ENCODE results near the gene PALLD. TPM values are rescaled to one million over a fixed set of nuclear protein-coding genes. Genes with fewer than 3 reads are reported as not detected.
"Not testable (repeated sequence)": the region's sequence is repeated elsewhere in the genome, so short reads cannot be mapped to it uniquely, and the experiment has no call there.

Gene PALLD
- total RNA-seq, 4 donors from 2014 or later, result 266 to 761 (median 441) TPM

DNA sequence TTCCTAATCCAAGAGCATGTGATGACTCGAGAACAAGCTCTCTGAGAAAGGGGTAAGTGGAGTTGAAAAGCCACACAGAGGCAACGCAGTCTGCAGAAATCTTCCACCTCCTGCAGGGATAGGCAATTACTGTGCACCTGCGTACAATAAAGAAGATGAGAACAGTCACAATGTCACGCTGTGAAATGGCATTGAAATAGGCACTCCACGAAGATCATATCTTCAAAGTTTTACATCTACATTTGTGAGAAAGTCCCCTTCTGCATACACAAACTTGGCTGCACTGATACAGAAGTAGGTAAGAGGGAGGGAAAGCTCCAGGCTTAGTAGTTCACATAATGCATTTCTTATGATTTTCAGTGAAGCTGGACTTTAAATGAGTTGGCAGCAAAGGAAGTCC is 43.7 kb upstream of the PALLD start:
- TF ChIP-seq POLR2A (IDR thresholded peaks at IDR 0.05) (no peak), CTCF (IDR thresholded peaks at IDR 0.05) (no peak)
- Histone ChIP-seq H3K27me3 (no peaks in the 10 kb centered on the region), H3K9me3 (no peaks in the 10 kb centered on the region), H3K36me3 (no peaks in the 10 kb centered on the region), H3K27ac (no peak overlapping the region), H3K4me1 (no peaks in the 10 kb centered on the region), H3K4me3 (no peak overlapping the region)
- DNase-seq, result no peak
- intact Hi-C loops (cut with DNase I; ENCODE audit: low total_unique reads), result no loop called here

GRCh38 chr4:168458256-168458655 is 38.6 kb upstream of the PALLD start:
- H3K4me3 ChIP-seq; DNase-seq; intact Hi-C loops (cut with DNase I; ENCODE audit: low total_unique reads); H3K27ac ChIP-seq; H3K27me3 ChIP-seq; H3K9me3 ChIP-seq; H3K36me3 ChIP-seq; H3K4me1 ChIP-seq: not testable (repeated sequence)

- no peak for DNase-seq
- TF ChIP-seq CTCF (IDR thresholded peaks at IDR 0.05) (no peak), POLR2A (IDR thresholded peaks at IDR 0.05) (no peak)
- no peaks in the 10 kb centered on the region for H3K4me1 ChIP-seq
- H3K36me3 ChIP-seq, result no peaks in the 10 kb centered on the region
- no peak overlapping the region for H3K4me3 ChIP-seq
- no peaks in the 10 kb centered on the region for H3K27me3 ChIP-seq
- H3K27ac ChIP-seq, result no peak overlapping the region
- H3K9me3 ChIP-seq, result peaks cover 0 to 2% of the 10 kb centered on the region in 2 donors
- intact Hi-C loops (cut with DNase I; ENCODE audit: low total_unique reads), result no loop called here
Measured at GRCh38 chr4:168461821-168462220, 35.0 kb upstream of the PALLD start.

DNA sequence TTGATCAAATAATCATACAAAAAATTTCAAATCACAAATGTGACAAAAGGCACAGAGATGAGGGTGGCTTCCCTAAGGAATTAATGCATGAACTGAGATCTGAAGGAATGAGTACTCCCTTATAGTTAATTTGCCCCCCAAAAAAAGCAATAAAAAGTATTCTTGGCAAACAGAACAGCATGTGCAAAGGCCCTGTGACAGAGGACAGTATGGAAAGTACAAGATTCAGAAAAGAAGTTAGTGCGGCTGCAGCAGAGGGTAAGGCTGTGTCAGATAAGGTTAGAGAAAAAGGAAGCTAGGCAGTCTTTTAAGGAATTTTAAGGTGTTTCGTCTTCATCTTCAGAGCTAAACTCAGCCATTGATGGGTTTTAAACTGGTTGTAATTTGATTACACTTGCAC is 23.9 kb upstream of the PALLD start:
- DNase-seq, result no peak
- no peaks in the 10 kb centered on the region for H3K4me1 ChIP-seq
- TF ChIP-seq CTCF (IDR thresholded peaks at IDR 0.05), result no peak

DNA sequence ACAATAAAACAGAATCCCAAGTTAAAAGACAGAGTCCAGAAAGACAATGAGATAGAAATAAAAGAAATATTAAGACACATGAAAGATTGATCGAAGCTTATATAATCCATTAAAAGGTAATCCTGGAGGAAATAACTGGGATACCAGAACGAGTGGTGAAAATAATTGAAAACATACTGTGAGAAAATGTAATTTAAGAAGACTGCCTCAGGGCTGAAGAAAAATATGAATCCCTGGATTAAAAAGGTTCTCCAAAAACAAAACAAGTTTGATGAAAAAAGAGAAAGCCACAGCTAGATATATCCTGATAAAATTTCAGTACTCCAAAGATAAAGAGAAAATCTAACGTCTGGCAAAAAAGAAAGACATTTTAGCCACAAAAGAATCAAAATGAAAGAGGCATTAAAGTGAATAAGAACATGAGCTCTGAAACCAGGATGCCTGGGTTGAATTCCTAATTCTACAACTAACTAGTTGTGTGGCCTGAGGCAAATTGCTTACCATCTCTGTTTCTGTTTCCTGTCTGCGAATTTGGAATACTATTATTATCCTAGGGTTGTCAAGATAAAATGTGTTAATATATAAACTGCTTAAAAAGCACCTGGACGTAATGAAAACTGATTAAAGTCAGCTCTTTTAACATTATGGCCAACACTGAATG is 22.1 kb upstream of the PALLD start:
- Histone ChIP-seq H3K27ac (peak overlapping the region in 1 of 2 donors; percentile 0), H3K4me3 (no peak overlapping the region), H3K27me3 (no peaks in the 10 kb centered on the region), H3K36me3 (no peaks in the 10 kb centered on the region), H3K4me1 (no peaks in the 10 kb centered on the region), H3K9me3 (no peaks in the 10 kb centered on the region)
- DNase-seq, result no peak
- intact Hi-C loops (cut with DNase I; ENCODE audit: low total_unique reads), result no loop called here
- TF ChIP-seq POLR2A (IDR thresholded peaks at IDR 0.05), result no peak
- TF ChIP-seq CTCF (IDR thresholded peaks at IDR 0.05), result no peak

More for the DNA sequence above, 23.9 kb upstream of the PALLD start:
- Histone ChIP-seq H3K36me3 (no peaks in the 10 kb centered on the region), H3K9me3 (no peaks in the 10 kb centered on the region), H3K27me3 (no peaks in the 10 kb centered on the region), H3K27ac (no peak overlapping the region), H3K4me3 (no peak overlapping the region)
- intact Hi-C loops (cut with DNase I; ENCODE audit: low total_unique reads), result no loop called here

- Histone ChIP-seq H3K27ac (no peak overlapping the region), H3K4me1 (no peaks in the 10 kb centered on the region), H3K27me3 (no peaks in the 10 kb centered on the region), H3K4me3 (no peak overlapping the region), H3K36me3 (no peaks in the 10 kb centered on the region), H3K9me3 (no peaks in the 10 kb centered on the region)
- intact Hi-C loops (cut with DNase I; ENCODE audit: low total_unique reads), result no loop called here
- no peak for DNase-seq
- TF ChIP-seq CTCF (IDR thresholded peaks at IDR 0.05) (no peak), POLR2A (IDR thresholded peaks at IDR 0.05) (no peak)
Measured at GRCh38 chr4:168475745-168476144, 21.1 kb upstream of the PALLD start.
